ENCODE data around the gene FSD1. TPM values are rescaled to one million over a fixed set of nuclear protein-coding genes. Genes with fewer than 3 reads are reported as not detected.
A peak's percentile ranks its signal among the peaks of the same experiment; 100 is the strongest.

Gene FSD1
- total RNA-seq: 1 to 10 TPM in 1 of 2 experiments, under 1 TPM in 1; 0.98 to 1.0 TPM
- 1.6 TPM for polyA plus RNA-seq (2013, experiment 1 of 2)
- polyA plus RNA-seq (2013, experiment 2 of 2): 1.7 TPM
- total RNA-seq: 0.08 to 18.8 (median 1.3) reads per million in 172 experiments

- H3K27me3 ChIP-seq (ENCODE audit: control insufficient read depth in 1 of 2, insufficient read depth in 2 of 2, low read length in 2 of 2): peaks cover 0 to 3% of the 10 kb centered on the region in 2 experiments
- H3K4me3 Mint-ChIP-seq: peak within 1 kb of the TSS; percentile 56
- TF ChIP-seq, protein P1, sequence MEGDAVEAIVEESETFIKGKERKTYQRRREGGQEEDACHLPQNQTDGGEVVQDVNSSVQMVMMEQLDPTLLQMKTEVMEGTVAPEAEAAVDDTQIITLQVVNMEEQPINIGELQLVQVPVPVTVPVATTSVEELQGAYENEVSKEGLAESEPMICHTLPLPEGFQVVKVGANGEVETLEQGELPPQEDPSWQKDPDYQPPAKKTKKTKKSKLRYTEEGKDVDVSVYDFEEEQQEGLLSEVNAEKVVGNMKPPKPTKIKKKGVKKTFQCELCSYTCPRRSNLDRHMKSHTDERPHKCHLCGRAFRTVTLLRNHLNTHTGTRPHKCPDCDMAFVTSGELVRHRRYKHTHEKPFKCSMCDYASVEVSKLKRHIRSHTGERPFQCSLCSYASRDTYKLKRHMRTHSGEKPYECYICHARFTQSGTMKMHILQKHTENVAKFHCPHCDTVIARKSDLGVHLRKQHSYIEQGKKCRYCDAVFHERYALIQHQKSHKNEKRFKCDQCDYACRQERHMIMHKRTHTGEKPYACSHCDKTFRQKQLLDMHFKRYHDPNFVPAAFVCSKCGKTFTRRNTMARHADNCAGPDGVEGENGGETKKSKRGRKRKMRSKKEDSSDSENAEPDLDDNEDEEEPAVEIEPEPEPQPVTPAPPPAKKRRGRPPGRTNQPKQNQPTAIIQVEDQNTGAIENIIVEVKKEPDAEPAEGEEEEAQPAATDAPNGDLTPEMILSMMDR (IDR thresholded peaks at IDR 0.05): no peak
- H3K27ac ChIP-seq (ENCODE audit: low read depth in 1 of 2, low read length in 2 of 2): no peak within 1 kb of the TSS
- POLR2A ChIA-PET: interaction anchor here (0.9 to 3.8 kb wide), 2 partner anchors 23 to 38 kb away, joined by 3 to 32 read pairs; partner anchors contain the start of gene MPND
- intact Hi-C loops (cut with DNase I, micrococcal nuclease): loop anchor here in 1 of 2 experiments (2.0 to 5.0 kb wide), 2 partner anchors 22 to 38 kb away; partner anchors contain the start of gene MPND
- H3K4me1 ChIP-seq (ENCODE audit: insufficient read depth, low read length): peaks cover 36% of the 10 kb centered on the region
- ATAC-seq (ENCODE audit: poor library complexity): peak; percentile 45
- H3K9me3 ChIP-seq (ENCODE audit: control insufficient read depth in 1 of 2, insufficient read depth in 1 of 2, low read length in 2 of 2): no peaks in the 10 kb centered on the region
- H3K4me3 ChIP-seq (ENCODE audit: low read length): peak within 1 kb of the TSS; percentile 20
- no peaks in the 10 kb centered on the region for H3K27me3 Mint-ChIP-seq
- peak within 1 kb of the TSS; percentile 88 for H3K27ac Mint-ChIP-seq
- no peaks in the 10 kb centered on the region for H3K36me3 ChIP-seq (ENCODE audit: insufficient read depth, low read length)
- H3K9me3 Mint-ChIP-seq: no peaks in the 10 kb centered on the region
- H3K4me1 Mint-ChIP-seq (ENCODE audit: low read depth): peaks cover 34% of the 10 kb centered on the region
- peak; percentile 28 to 76 (median 52) for DNase-seq
- CTCF ChIA-PET: interaction anchor here (0.7 kb wide), 1 partner anchor 95 kb away, joined by 3 read pairs; the partner anchor contains the start of gene SH3GL1
- H3K36me3 Mint-ChIP-seq (ENCODE audit: low read depth): no peaks in the 10 kb centered on the region
These were observed at the start of gene FSD1 for GRCh38 chr19:4304538-4305256. Gene FSD1 (plus strand): TSS chr19:4304598. CDS start chr19:4304747, 149 bp downstream.

DNA sequence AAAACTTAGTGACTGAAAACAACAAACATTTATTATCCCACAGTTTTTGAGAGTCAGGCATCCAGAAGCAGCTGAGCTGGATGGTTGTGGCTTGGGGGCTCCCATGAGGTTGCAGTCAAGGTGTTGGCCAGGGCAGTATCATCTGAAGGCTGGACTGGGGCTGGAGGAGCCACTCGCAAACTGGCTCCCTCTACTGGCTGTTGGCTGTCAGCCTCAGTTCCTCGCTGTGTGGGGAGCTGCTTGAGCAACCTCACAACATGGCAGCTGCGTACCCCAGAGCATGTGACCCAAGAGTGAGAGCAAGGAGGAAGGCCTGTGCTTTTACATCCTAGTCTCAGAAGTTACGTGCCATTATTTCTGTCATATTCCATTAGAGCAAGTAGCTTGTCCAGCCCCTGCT, 47.8 kb upstream of the FSD1 start:
- H3K9me3 ChIP-seq (ENCODE audit: control insufficient read depth in 1 of 2, insufficient read depth in 1 of 2, low read length in 2 of 2): peaks cover 0 to 18% of the 10 kb centered on the region in 2 experiments
- no peak overlapping the region for H3K4me3 ChIP-seq (ENCODE audit: low read length)
- Mint-ChIP-seq H3K9me3 (no peaks in the 10 kb centered on the region), H3K4me3 (no peak overlapping the region), H3K27ac (no peak overlapping the region), H3K4me1 (ENCODE audit: low read depth) (no peaks in the 10 kb centered on the region), H3K27me3 (no peaks in the 10 kb centered on the region), H3K36me3 (ENCODE audit: low read depth) (peaks cover 75% of the 10 kb centered on the region)
- ChIA-PET CTCF (interaction anchor here (1.4 kb wide), 1 partner anchor 10 kb away, joined by 3 read pairs; no protein-coding TSS in a partner anchor), POLR2A (interaction anchor here (0.8 kb wide), 1 partner anchor 10 kb away, joined by 4 read pairs; the partner anchor contains the start of gene YJU2)
- no peak for DNase-seq
- TF ChIP-seq, protein P1 (IDR thresholded peaks at IDR 0.05): no peak
- no peaks in the 10 kb centered on the region for H3K4me1 ChIP-seq (ENCODE audit: insufficient read depth, low read length)
- no peaks in the 10 kb centered on the region for H3K27me3 ChIP-seq (ENCODE audit: control insufficient read depth in 1 of 2, insufficient read depth in 2 of 2, low read length in 2 of 2)
- no peak for ATAC-seq (ENCODE audit: poor library complexity)
- intact Hi-C loops (cut with DNase I, micrococcal nuclease): no loop called here
- no peak overlapping the region for H3K27ac ChIP-seq (ENCODE audit: low read depth in 1 of 2, low read length in 2 of 2)
- H3K36me3 ChIP-seq (ENCODE audit: insufficient read depth, low read length): peaks cover 75% of the 10 kb centered on the region

DNA sequence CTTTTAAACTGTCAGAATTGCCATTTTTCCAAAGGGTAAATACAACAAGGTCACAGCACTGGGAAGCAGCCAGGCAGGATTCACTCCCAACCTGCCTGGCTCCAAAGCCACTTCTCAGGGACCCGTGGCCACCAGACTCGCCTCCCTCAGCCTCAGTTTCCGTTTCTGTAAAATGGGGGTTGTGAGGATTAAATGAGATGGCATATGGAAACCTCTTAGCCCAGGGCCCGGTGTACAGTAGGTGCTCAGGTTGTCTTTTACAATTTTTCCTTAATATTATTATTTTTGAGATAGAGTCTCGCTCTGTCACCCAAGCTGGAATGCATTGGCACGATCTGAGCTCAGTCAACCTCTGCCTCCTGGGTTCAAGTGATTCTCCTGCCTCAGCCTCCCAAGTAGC, 47.4 kb upstream of the FSD1 start:
- ATAC-seq (ENCODE audit: poor library complexity) (no peak), DNase-seq (no peak)
- H3K36me3 ChIP-seq (ENCODE audit: insufficient read depth, low read length): peaks cover 75% of the 10 kb centered on the region
- no peak overlapping the region for H3K4me3 ChIP-seq (ENCODE audit: low read length)
- CTCF ChIA-PET: interaction anchor here (1.4 kb wide), 1 partner anchor 10 kb away, joined by 3 read pairs; no protein-coding TSS in a partner anchor
- no peaks in the 10 kb centered on the region for H3K4me1 ChIP-seq (ENCODE audit: insufficient read depth, low read length)
- POLR2A ChIA-PET: no interaction called here
- TF ChIP-seq, protein P1 (IDR thresholded peaks at IDR 0.05): no peak
- H3K27me3 Mint-ChIP-seq: no peaks in the 10 kb centered on the region
- no peak overlapping the region for H3K4me3 Mint-ChIP-seq
- no peak overlapping the region for H3K27ac ChIP-seq (ENCODE audit: low read depth in 1 of 2, low read length in 2 of 2)
- intact Hi-C loops (cut with DNase I, micrococcal nuclease): no loop called here
- H3K9me3 Mint-ChIP-seq: no peaks in the 10 kb centered on the region
- peaks cover 0 to 18% of the 10 kb centered on the region in 2 experiments for H3K9me3 ChIP-seq (ENCODE audit: control insufficient read depth in 1 of 2, insufficient read depth in 1 of 2, low read length in 2 of 2)
- H3K27me3 ChIP-seq (ENCODE audit: control insufficient read depth in 1 of 2, insufficient read depth in 2 of 2, low read length in 2 of 2): no peaks in the 10 kb centered on the region
- no peaks in the 10 kb centered on the region for H3K4me1 Mint-ChIP-seq (ENCODE audit: low read depth)
- peaks cover 73% of the 10 kb centered on the region for H3K36me3 Mint-ChIP-seq (ENCODE audit: low read depth)
- H3K27ac Mint-ChIP-seq: no peak overlapping the region

All from CD4-positive, alpha-beta T cell (primary cell).